HG03457 (cell line): ENCODE measurements around the gene TUFM.
"Not testable (repeated sequence)": the region's sequence is repeated elsewhere in the genome, so short reads cannot be mapped to it uniquely, and the experiment has no call there.

Source experiments
- ATAC-seq: cut with Tn5 transposase; IDR thresholded peaks from one replicate; pipeline ENCODE4 v1.9.1; 2021; ENCODE audit warnings: moderate number of reproducible peaks; ENCODE audit not compliant: unreplicated experiment

TUFM gene

GRCh38 chr16:28875134-28876018 is 29.2 kb upstream of the TUFM start:
- ATAC-seq, result no peak

- no peak for ATAC-seq
Observed at GRCh38 chr16:28874406-28874805, 28.3 kb upstream of the TUFM start.

- no peak for ATAC-seq
Observed at GRCh38 chr16:28873543-28874201, 27.5 kb upstream of the TUFM start.

- ATAC-seq, result no peak
Observed at GRCh38 chr16:28872952-28873351, 26.8 kb upstream of the TUFM start.

- ATAC-seq, result no peak
Observed at GRCh38 chr16:28869201-28869600, 23.1 kb upstream of the TUFM start.

- ATAC-seq, result not testable (repeated sequence)
Observed at GRCh38 chr16:28867646-28868045, 21.5 kb upstream of the TUFM start.

GRCh38 chr16:28867241-28867640 is 21.1 kb upstream of the TUFM start:
- ATAC-seq, result no peak

GRCh38 chr16:28866454-28866804 is 20.3 kb upstream of the TUFM start:
- ATAC-seq, result no peak

- no peak for ATAC-seq
Observed at GRCh38 chr16:28865722-28866453, 19.7 kb upstream of the TUFM start.

- ATAC-seq, result no peak
Observed at GRCh38 chr16:28865001-28865688, 19.0 kb upstream of the TUFM start.

- ATAC-seq, result no peak
Observed at GRCh38 chr16:28863929-28864793, 18.0 kb upstream of the TUFM start.

- no peak for ATAC-seq
Observed at GRCh38 chr16:28859326-28859725, 13.2 kb upstream of the TUFM start.

- ATAC-seq, result no peak
Observed at GRCh38 chr16:28858421-28858820, 12.3 kb upstream of the TUFM start.

GRCh38 chr16:28846933-28847273 is 755 bp upstream of the TUFM start:
- no peak for ATAC-seq

GRCh38 chr16:28845761-28846079 is 428 bp downstream of the TUFM start:
- ATAC-seq, result no peak

GRCh38 chr16:28845293-28845692 is 855 bp downstream of the TUFM start:
- ATAC-seq, result no peak

GRCh38 chr16:28844226-28844885 is 1.8 kb downstream of the TUFM start:
- no peak for ATAC-seq

- no peak for ATAC-seq
Observed at GRCh38 chr16:28843766-28844165, 2.4 kb downstream of the TUFM start.

GRCh38 chr16:28842696-28843095 is 3.5 kb downstream of the TUFM start:
- no peak for ATAC-seq

GRCh38 chr16:28839899-28840298 is 6.2 kb downstream of the TUFM start:
- no peak for ATAC-seq
